Stimulated activated naive CD4-positive, alpha-beta T cell treated with Interleukin-2 at 50 U/mL for 16 hours (primary cell): Measurements from ENCODE around the gene LIPG.
A peak's percentile ranks its signal among the peaks of the same experiment; 100 is the strongest.
"Not testable (repeated sequence)": the region's sequence is repeated elsewhere in the genome, so short reads cannot be mapped to it uniquely, and the experiment has no call there.

Experiments used
- DNase-seq: peaks from one replicate; lab custom pipeline; 2025; lab: John Stamatoyannopoulos, UW

The LIPG gene

GRCh38 chr18:49561289-49562193, at the start of gene LIPG:
LIPG (plus strand) TSS chr18:49562057; CDS start chr18:49562309, 252 bp downstream.
- DNase-seq: peak; percentile 18

- DNase-seq: not testable (repeated sequence)
These were observed 49.0 kb upstream of the LIPG start for GRCh38 chr18:49512876-49513275.

GRCh38 chr18:49514577-49514976, 47.3 kb upstream of the LIPG start:
- DNase-seq: no peak

- not testable (repeated sequence) for DNase-seq
These were observed 46.9 kb upstream of the LIPG start for GRCh38 chr18:49515003-49515402.

- DNase-seq: no peak
These were observed 46.3 kb upstream of the LIPG start for GRCh38 chr18:49515516-49515915.

GRCh38 chr18:49517483-49517882, 44.4 kb upstream of the LIPG start:
- no peak for DNase-seq

- DNase-seq: no peak
These were observed 42.5 kb upstream of the LIPG start for GRCh38 chr18:49519101-49519971.

- no peak for DNase-seq
These were observed 41.2 kb upstream of the LIPG start for GRCh38 chr18:49520661-49521145.

- no peak for DNase-seq
These were observed 40.5 kb upstream of the LIPG start for GRCh38 chr18:49521216-49521835.

- not testable (repeated sequence) for DNase-seq
These were observed 38.2 kb upstream of the LIPG start for GRCh38 chr18:49523580-49524093.

- DNase-seq: no peak
These were observed 37.5 kb upstream of the LIPG start for GRCh38 chr18:49524349-49524748.

GRCh38 chr18:49524951-49525350, 36.9 kb upstream of the LIPG start:
- DNase-seq: no peak

- DNase-seq: no peak
These were observed 35.9 kb upstream of the LIPG start for GRCh38 chr18:49525981-49526380.

- no peak for DNase-seq
These were observed 34.1 kb upstream of the LIPG start for GRCh38 chr18:49527631-49528327.

- no peak for DNase-seq
These were observed 32.3 kb upstream of the LIPG start for GRCh38 chr18:49529596-49529995.

GRCh38 chr18:49531678-49532153, 30.1 kb upstream of the LIPG start:
- no peak for DNase-seq

GRCh38 chr18:49534846-49535601, 26.8 kb upstream of the LIPG start:
- DNase-seq: no peak

- DNase-seq: no peak
These were observed 24.5 kb upstream of the LIPG start for GRCh38 chr18:49537232-49537896.

- DNase-seq: no peak
These were observed 17.5 kb upstream of the LIPG start for GRCh38 chr18:49544362-49544761.

- no peak for DNase-seq
These were observed 15.6 kb upstream of the LIPG start for GRCh38 chr18:49546278-49546677.
